ENCODE measurements around the gene CIRBP. TPM values are rescaled to one million over a fixed set of nuclear protein-coding genes. Genes with fewer than 3 reads are reported as not detected.

Gene CIRBP
- total and polyA plus RNA-seq, 2 of the 13 experiments (the other 11 are each of a cell fraction or from before 2014, with no cell fraction given): 133 to 140 TPM

- TF ChIP-seq PHF5A (CRISPR knock-in tag; IDR thresholded peaks at IDR 0.05; ENCODE audit: low read depth, unreplicated experiment): no peak
- no peak for TF ChIP-seq ELK4 (CRISPR knock-in tag; IDR thresholded peaks at IDR 0.05; ENCODE audit: borderline replicate concordance)
- no peak for TF ChIP-seq AHDC1 (CRISPR knock-in tag; IDR thresholded peaks at IDR 0.05; ENCODE audit: borderline replicate concordance)
- no peak for TF ChIP-seq TFAP4 (IDR thresholded peaks at IDR 0.05; ENCODE audit: borderline replicate concordance, low read depth)
- no peak for TF ChIP-seq MLXIP (CRISPR knock-in tag; IDR thresholded peaks at IDR 0.05; ENCODE audit: borderline replicate concordance)
- no peak for TF ChIP-seq ZNF724P (CRISPR knock-in tag; IDR thresholded peaks at IDR 0.05; ENCODE audit: borderline replicate concordance)
- no peak for TF ChIP-seq ZNF512B (CRISPR knock-in tag; IDR thresholded peaks at IDR 0.05; ENCODE audit: borderline replicate concordance)
- no peak for TF ChIP-seq EP300 (IDR thresholded peaks at IDR 0.05; ENCODE audit: low read depth in 2 of 2, low read length in 2 of 2)
- TF ChIP-seq EP300 (CRISPR knock-in tag; IDR thresholded peaks at IDR 0.05; ENCODE audit: borderline replicate concordance): no peak
- TF ChIP-seq ZNF616 (CRISPR knock-in tag; IDR thresholded peaks at IDR 0.05; ENCODE audit: low read depth): no peak
- TF ChIP-seq SCMH1 (CRISPR knock-in tag; IDR thresholded peaks at IDR 0.05; ENCODE audit: borderline replicate concordance): no peak
- TF ChIP-seq ATF3 (CRISPR knock-in tag; IDR thresholded peaks at IDR 0.05): peak; percentile 28; the same call in 1 of the 2 replicates
- TF ChIP-seq ZNF331 (CRISPR knock-in tag; IDR thresholded peaks at IDR 0.05): 0 out of 2 replicates have a peak, but pooled peaks have one; percentile 19
- TF ChIP-seq PHB2 (IDR thresholded peaks at IDR 0.05; ENCODE audit: partially characterized antibody): no peak
Measured at GRCh38 chr19:1315470-1316166, 46.5 kb downstream of the CIRBP start (continued).

Measured in HepG2 (cell line).